HepG2 (cell line): ENCODE measurements around the gene STIM2. TPM values are rescaled to one million over a fixed set of nuclear protein-coding genes. Genes with fewer than 3 reads are reported as not detected.

ENCODE experiments used
- ARNTL ChIP-seq: sonication (generic); formaldehyde crosslinking; IDR thresholded peaks from 2 replicates; pipeline ENCODE4 v1.4.0; 2020; ENCODE audit warnings: mild to moderate bottlenecking, missing genetic modification reagents
- BRD4 ChIP-seq: sonication (generic); formaldehyde crosslinking; IDR thresholded peaks from 2 replicates; pipeline ENCODE4 v1.4.0; 2020; ENCODE audit warnings: missing genetic modification reagents
- FOXK2 ChIP-seq: fragments of 450-650 bp; IDR thresholded peaks from 2 replicates; pipeline ENCODE4 v1.6.1; 2016
- GATA4 ChIP-seq: sonication (generic); IDR thresholded peaks from 2 replicates; pipeline ENCODE4 v1.6.1; 2016; ENCODE audit warnings: antibody characterized with exemption, low read depth, borderline replicate concordance
- KDM3A ChIP-seq: IDR thresholded peaks from 2 replicates; pipeline ENCODE4 v1.6.1; 2018; ENCODE audit warnings: low read depth, missing compliant biosample characterization
- NCOR1 ChIP-seq: fragments of 200-600 bp; sonication (generic); IDR thresholded peaks from 2 replicates; pipeline ENCODE4 v1.7.0; 2017; ENCODE audit warnings: antibody characterized with exemption, low read length, borderline replicate concordance
- NFAT5 ChIP-seq: sonication (generic); formaldehyde crosslinking; IDR thresholded peaks from 2 replicates; pipeline ENCODE4 v1.4.0; 2020; ENCODE audit warnings: missing genetic modification reagents
- NR2F1 ChIP-seq, 2 experiments: fragments of 450-650 bp in 1 of 2; formaldehyde crosslinking in 1 of 2; IDR thresholded peaks; 2 replicates each; pipeline versions ENCODE4 v1.5.0 to v1.6.1; 2016 to 2020; ENCODE audit warnings: mild to moderate bottlenecking in 1 of 2, missing compliant biosample characterization in 1 of 2, missing genetic modification reagents in 1 of 2, moderate library complexity in 1 of 2
- PAXIP1 ChIP-seq: sonication (generic); formaldehyde crosslinking; conservative IDR thresholded peaks from 2 replicates; pipeline ENCODE4 v1.4.0; 2020; ENCODE audit warnings: mild to moderate bottlenecking, missing genetic modification reagents, moderate library complexity
- PLSCR1 ChIP-seq: sonication (generic); formaldehyde crosslinking; IDR thresholded peaks from 2 replicates; pipeline ENCODE4 v1.5.0; 2020; ENCODE audit warnings: missing genetic modification reagents, mild to moderate bottlenecking, borderline replicate concordance
- PRDM15 ChIP-seq: sonication (generic); formaldehyde crosslinking; IDR thresholded peaks from 2 replicates; pipeline ENCODE4 v1.4.0; 2020; ENCODE audit warnings: missing genetic modification reagents
- SRSF1 ChIP-seq: fragments of 200-400 bp; formaldehyde crosslinking; optimal IDR thresholded peaks from 2 replicates; pipeline ENCODE3; 2017; ENCODE audit warnings: mild to moderate bottlenecking, low read depth, low read length, moderate library complexity
- TEAD3 ChIP-seq: optimal IDR thresholded peaks from 2 replicates; pipeline ENCODE3; 2016; ENCODE audit warnings: borderline replicate concordance
- ZFP62 ChIP-seq: sonication (generic); formaldehyde crosslinking; IDR thresholded peaks from 2 replicates; pipeline ENCODE4 v1.4.0; 2020; ENCODE audit warnings: missing genetic modification reagents
- ZNF557 ChIP-seq: sonication (generic); formaldehyde crosslinking; IDR thresholded peaks from 2 replicates; pipeline ENCODE4 v1.4.0; 2020; ENCODE audit warnings: missing genetic modification reagents
- ZNF713 ChIP-seq: sonication (generic); formaldehyde crosslinking; IDR thresholded peaks from 2 replicates; pipeline ENCODE4 v1.4.0; 2020; ENCODE audit warnings: mild to moderate bottlenecking, missing genetic modification reagents
- polyA plus RNA-seq, 8 experiments: library from polyadenylated mRNA; depleted of rRNA in 3 of 8; stranded (reverse) in 7 of 8; unstranded in 1 of 8; fragments of >200 nt; fragmentation: Illumina TruSeq in 4 of 8; extraction: Trizol in 4 of 8; gene quantifications; 2 replicates each; pipeline versions ENCODE4 v1.2.1 to v1.2.3, GENCODE V29; 2011 to 2016; ENCODE audit warnings: low read depth in 4 of 8, missing spikeins in 1 of 8, mixed read lengths in 1 of 8; ENCODE audit not compliant: insufficient read depth in 1 of 8
- total RNA-seq, 5 experiments: library from RNA; depleted of rRNA; stranded (reverse); fragments of >200 nt; fragmentation: Illumina TruSeq; extraction: Trizol; gene quantifications; 2 replicates each; pipeline ENCODE4 v1.2.3, GENCODE V29; 2016; ENCODE audit warnings: low read depth in 1 of 5

STIM2 gene
- total and polyA plus RNA-seq, 2 of the 13 experiments (the other 11 are each of a cell fraction or from before 2014, with no cell fraction given), result 19.3 to 19.4 TPM

- TF ChIP-seq PRDM15, result no peak
- TF ChIP-seq KDM3A (CRISPR knock-in tag), result no peak
- no peak for TF ChIP-seq PLSCR1 (CRISPR knock-in tag)
- no peak for TF ChIP-seq NR2F1 (CRISPR knock-in tag; IDR thresholded peaks at IDR 0.05)
- no peak for TF ChIP-seq BRD4 (CRISPR knock-in tag)
- TF ChIP-seq NFAT5 (CRISPR knock-in tag), result no peak
- TF ChIP-seq NCOR1, result no peak; the same call in 1 of the 2 replicates
- no peak for TF ChIP-seq ARNTL (CRISPR knock-in tag)
- no peak for TF ChIP-seq ZNF713 (CRISPR knock-in tag)
- TF ChIP-seq PAXIP1 (CRISPR knock-in tag), result peak; percentile 94
- TF ChIP-seq ZFP62 (CRISPR knock-in tag), result no peak
- 0 out of 2 replicates have a peak, but pooled peaks have one; percentile 40 for TF ChIP-seq ZNF557
- TF ChIP-seq GATA4, result no peak; the same call in 1 of the 2 replicates
- no peak for TF ChIP-seq FOXK2
- peak; percentile 96 for TF ChIP-seq TEAD3
- no peak for TF ChIP-seq SRSF1
Measured at GRCh38 chr4:26821677-26822503, 38.8 kb upstream of the STIM2 start (continued).
